HG02970 (cell line): Measurements from ENCODE around the gene MORN5.

Source experiments
- ATAC-seq: cut with Tn5 transposase; IDR thresholded peaks from one replicate; pipeline ENCODE4 v1.9.1; 2021; ENCODE audit warnings: mild to moderate bottlenecking, moderate library complexity, moderate number of reproducible peaks; ENCODE audit not compliant: unreplicated experiment, low FRiP score

MORN5 gene

GRCh38 chr9:122186777-122187470 lies 27.2 kb downstream of the MORN5 start:
- ATAC-seq, result no peak

GRCh38 chr9:122188369-122188768 lies 28.7 kb downstream of the MORN5 start:
- no peak for ATAC-seq

GRCh38 chr9:122190597-122191381 lies 31.1 kb downstream of the MORN5 start:
- no peak for ATAC-seq

GRCh38 chr9:122191584-122191983 lies 31.9 kb downstream of the MORN5 start:
- ATAC-seq, result no peak

GRCh38 chr9:122192261-122192875 lies 32.7 kb downstream of the MORN5 start:
- no peak for ATAC-seq

GRCh38 chr9:122192914-122193525 lies 33.3 kb downstream of the MORN5 start:
- no peak for ATAC-seq

GRCh38 chr9:122193651-122194050 lies 33.9 kb downstream of the MORN5 start:
- ATAC-seq, result no peak

GRCh38 chr9:122195875-122196274 lies 36.2 kb downstream of the MORN5 start:
- ATAC-seq, result no peak

- no peak for ATAC-seq
Observed at GRCh38 chr9:122197426-122197825, 37.7 kb downstream of the MORN5 start.

- no peak for ATAC-seq
Observed at GRCh38 chr9:122197882-122198281, 38.2 kb downstream of the MORN5 start.

- ATAC-seq, result no peak
Observed at GRCh38 chr9:122200960-122201595, 41.4 kb downstream of the MORN5 start.

GRCh38 chr9:122201641-122202040 lies 41.9 kb downstream of the MORN5 start:
- no peak for ATAC-seq

- ATAC-seq, result no peak
Observed at GRCh38 chr9:122202111-122202510, 42.4 kb downstream of the MORN5 start.

GRCh38 chr9:122204055-122204454 lies 44.3 kb downstream of the MORN5 start:
- no peak for ATAC-seq

- no peak for ATAC-seq
Observed at GRCh38 chr9:122204491-122204890, 44.8 kb downstream of the MORN5 start.

GRCh38 chr9:122205176-122205575 lies 45.5 kb downstream of the MORN5 start:
- no peak for ATAC-seq

- ATAC-seq, result no peak
Observed at GRCh38 chr9:122206118-122207046, 46.7 kb downstream of the MORN5 start.

- no peak for ATAC-seq
Observed at GRCh38 chr9:122207096-122207495, 47.4 kb downstream of the MORN5 start.

- no peak for ATAC-seq
Observed at GRCh38 chr9:122209451-122209850, 49.7 kb downstream of the MORN5 start.
